Left renal pelvis (tissue), 4 donors: ENCODE data around the gene NUMA1. TPM values are rescaled to one million over a fixed set of nuclear protein-coding genes. Genes with fewer than 3 reads are reported as not detected.

Source experiments
- DNase-seq, 4 donors: peaks; one replicate each; pipeline ENCODE4 v3.0.0-alpha.2; 2013; ENCODE audit warnings: low read depth in 4 of 4, low spot score in 3 of 4
- polyA plus RNA-seq, 4 donors: library from polyadenylated mRNA; unstranded; fragments of 120-200 nt; gene quantifications; one replicate each; pipeline ENCODE4 v1.2.1, GENCODE V29; 2013; ENCODE audit not compliant: insufficient read length in 4 of 4

Gene NUMA1, protein sequence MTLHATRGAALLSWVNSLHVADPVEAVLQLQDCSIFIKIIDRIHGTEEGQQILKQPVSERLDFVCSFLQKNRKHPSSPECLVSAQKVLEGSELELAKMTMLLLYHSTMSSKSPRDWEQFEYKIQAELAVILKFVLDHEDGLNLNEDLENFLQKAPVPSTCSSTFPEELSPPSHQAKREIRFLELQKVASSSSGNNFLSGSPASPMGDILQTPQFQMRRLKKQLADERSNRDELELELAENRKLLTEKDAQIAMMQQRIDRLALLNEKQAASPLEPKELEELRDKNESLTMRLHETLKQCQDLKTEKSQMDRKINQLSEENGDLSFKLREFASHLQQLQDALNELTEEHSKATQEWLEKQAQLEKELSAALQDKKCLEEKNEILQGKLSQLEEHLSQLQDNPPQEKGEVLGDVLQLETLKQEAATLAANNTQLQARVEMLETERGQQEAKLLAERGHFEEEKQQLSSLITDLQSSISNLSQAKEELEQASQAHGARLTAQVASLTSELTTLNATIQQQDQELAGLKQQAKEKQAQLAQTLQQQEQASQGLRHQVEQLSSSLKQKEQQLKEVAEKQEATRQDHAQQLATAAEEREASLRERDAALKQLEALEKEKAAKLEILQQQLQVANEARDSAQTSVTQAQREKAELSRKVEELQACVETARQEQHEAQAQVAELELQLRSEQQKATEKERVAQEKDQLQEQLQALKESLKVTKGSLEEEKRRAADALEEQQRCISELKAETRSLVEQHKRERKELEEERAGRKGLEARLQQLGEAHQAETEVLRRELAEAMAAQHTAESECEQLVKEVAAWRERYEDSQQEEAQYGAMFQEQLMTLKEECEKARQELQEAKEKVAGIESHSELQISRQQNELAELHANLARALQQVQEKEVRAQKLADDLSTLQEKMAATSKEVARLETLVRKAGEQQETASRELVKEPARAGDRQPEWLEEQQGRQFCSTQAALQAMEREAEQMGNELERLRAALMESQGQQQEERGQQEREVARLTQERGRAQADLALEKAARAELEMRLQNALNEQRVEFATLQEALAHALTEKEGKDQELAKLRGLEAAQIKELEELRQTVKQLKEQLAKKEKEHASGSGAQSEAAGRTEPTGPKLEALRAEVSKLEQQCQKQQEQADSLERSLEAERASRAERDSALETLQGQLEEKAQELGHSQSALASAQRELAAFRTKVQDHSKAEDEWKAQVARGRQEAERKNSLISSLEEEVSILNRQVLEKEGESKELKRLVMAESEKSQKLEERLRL (N-terminal part only)
- polyA plus RNA-seq, result 100 to 1,000 TPM; 232 to 325 (median 266) TPM

GRCh38 chr11:72080326-72081183 lies at the start of gene NUMA1, which contains the start of gene LRRC51:
Gene NUMA1, minus strand, starts transcription at chr11:72080542. Its CDS starts 44,599 bp downstream, at chr11:72035943.
Gene LRRC51, plus strand, starts transcription at chr11:72080850. Its CDS starts 8,234 bp downstream, at chr11:72089084.
- peak; percentile 99 to 100 (median 100) for DNase-seq

DNA sequence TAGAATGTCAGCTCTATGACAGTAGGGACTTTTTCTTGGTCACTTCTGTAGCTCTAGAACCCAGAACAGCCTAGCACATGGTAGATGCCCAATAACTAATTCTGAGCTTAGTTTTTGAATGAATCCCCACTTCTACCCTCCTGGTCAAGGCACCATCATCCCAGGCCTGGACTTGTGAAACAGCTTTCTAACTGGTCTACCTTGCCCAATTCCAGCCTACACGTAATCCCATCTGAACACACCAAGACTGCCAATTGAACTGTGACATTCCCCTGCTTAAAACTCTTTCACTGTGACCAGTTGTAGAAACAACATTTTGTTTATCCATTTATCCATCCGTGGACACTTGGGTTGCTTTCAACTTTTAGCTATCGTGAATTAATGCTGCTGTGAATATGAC lies 49.0 kb upstream of the NUMA1 start:
- DNase-seq, result no peak

- no peak for DNase-seq
Measured at GRCh38 chr11:72127923-72128322, 47.6 kb upstream of the NUMA1 start.

GRCh38 chr11:72125956-72126355 lies 45.6 kb upstream of the NUMA1 start:
- DNase-seq, result no peak

GRCh38 chr11:72124046-72124445 lies 43.7 kb upstream of the NUMA1 start:
- no peak for DNase-seq

GRCh38 chr11:72123117-72123653 lies 42.8 kb upstream of the NUMA1 start:
- DNase-seq, result no peak

DNA sequence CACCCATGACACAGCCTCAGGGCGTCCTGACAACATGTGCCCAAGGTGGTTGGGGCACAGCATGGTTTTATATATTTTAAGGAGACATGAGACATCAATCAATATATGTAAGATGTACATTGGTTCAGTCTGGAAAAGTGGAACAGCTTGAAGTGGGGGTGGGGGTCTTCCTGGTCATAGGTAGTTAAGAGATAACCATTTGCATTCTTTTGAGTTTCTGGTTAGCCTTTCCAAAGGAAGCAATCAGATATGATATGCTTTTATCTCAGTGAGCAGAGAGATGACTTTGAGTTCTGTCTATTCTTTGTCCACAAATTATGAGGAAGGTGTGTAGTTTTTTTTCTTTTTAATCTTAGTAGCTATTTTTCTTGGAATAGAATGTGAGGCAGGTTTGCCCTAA lies 42.3 kb upstream of the NUMA1 start:
- DNase-seq, result no peak

DNA sequence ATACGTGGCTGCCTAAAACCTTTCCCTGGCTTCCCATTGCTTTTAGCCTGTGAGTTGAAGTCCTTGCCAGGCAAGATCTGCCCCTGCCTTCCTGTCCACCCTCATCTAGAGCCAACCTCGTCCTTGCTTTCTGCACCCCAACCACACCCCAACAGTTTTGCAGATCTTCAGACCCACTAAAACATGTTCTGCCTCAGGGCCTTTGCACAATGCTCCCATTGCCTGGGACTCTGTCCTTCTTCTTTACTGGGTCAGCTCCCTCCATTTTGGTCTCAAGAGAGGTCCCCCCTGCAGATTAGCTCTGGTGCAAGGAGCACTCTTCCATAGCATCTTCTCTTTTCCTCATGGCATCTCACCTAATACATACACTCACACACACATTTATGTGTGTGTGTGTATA lies 40.6 kb upstream of the NUMA1 start:
- DNase-seq, result no peak

GRCh38 chr11:72119198-72119597 lies 38.9 kb upstream of the NUMA1 start:
- no peak for DNase-seq

DNA sequence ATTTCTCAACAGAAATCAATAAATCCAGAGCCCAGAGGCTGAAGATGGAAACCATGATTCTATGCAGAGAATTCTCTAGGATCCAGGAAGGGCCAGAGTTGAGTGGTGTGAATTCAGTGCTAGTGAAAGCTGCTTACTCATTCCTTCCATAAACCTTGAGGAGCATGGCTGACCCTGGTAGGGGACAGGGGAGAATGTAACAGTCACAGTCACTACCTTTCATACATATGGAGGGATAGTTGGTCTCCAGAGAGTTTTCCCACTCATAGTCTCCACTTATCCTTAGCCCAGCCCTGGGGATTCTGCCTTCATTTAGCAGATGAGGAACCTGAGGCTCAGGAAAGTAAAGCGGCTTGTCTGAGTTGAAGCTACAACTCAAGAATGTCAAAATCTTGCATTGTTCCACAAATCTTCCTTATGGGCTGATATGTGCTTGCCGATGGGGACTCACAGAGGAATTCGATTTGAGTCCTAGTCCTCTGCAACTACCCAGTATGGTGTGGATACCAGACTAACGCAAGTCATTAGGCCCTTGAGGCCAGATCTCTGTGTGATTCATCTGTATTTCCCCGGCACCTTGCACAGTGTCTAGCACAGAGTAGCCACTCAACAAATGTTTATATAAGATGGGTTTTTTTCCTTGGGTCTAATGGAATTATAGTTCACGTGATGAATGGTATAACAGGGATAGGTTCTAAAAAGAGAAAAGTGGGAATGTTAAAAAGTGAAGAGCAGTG lies 35.8 kb upstream of the NUMA1 start:
- DNase-seq, result no peak

DNA sequence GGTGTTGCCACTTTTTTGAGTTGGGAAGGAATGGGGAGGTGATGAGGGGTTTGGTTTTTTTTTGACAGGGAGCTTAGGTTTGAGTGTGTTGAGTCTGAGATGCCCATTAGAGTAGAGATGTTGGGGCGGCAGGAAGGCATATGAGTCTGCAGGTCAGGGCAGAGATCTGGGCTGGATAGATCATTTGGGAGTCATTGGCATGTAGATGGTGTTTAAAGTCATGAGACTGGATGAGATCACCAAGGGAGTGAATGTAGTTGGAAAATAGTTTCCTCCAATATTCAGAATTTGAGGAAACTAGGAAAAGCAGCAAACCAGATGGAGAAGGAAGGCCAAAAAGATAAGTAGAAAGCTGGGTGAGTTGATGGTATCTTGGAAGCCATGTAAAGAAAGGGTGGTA lies 34.2 kb upstream of the NUMA1 start:
- no peak for DNase-seq

DNA sequence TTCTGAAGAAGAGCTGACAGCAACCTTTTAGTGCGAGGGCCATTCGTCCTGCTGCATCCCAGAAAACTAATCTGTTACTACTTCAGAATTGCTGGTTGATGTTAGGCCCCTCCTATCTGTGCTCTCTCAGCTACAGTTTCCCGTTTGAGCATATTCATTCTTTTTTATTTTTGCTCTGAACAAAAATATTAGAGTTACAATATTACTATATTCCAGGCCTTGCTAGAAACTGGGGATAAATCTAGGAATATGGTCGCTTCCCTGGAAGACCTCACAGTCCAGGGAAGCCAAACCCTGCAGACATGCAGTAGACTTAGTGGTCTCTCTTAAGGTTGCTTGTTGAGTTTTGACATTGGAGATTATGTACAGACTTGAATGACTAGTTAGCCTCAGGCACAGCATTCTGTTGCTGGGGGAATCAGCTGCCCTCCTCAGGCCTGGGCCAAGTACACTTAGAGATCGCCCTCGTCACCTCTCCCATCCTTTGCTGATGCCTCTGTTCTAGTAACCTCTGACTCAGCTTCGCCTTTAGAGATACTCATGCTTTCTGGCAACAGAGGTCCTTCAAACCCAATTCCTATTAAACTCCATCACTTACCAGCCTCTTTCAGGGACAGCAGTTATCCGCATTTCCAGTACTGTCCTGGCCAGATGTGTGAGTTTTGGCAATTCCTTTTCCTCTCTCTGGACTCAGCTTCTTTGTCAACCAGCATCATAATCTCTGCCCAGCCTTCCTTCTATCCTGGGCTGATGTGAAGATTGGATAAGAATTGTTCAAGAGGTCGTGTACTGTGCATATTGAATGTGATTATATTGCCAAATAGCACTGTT lies 32.9 kb upstream of the NUMA1 start:
- no peak for DNase-seq

- DNase-seq, result peak; percentile 99 to 100 (median 100)
Measured at GRCh38 chr11:72112143-72112977, 32.0 kb upstream of the NUMA1 start, which contains the start of gene ANAPC15. Gene ANAPC15, minus strand, starts transcription at chr11:72112695. Its CDS starts 1,419 bp downstream, at chr11:72111276.

DNA sequence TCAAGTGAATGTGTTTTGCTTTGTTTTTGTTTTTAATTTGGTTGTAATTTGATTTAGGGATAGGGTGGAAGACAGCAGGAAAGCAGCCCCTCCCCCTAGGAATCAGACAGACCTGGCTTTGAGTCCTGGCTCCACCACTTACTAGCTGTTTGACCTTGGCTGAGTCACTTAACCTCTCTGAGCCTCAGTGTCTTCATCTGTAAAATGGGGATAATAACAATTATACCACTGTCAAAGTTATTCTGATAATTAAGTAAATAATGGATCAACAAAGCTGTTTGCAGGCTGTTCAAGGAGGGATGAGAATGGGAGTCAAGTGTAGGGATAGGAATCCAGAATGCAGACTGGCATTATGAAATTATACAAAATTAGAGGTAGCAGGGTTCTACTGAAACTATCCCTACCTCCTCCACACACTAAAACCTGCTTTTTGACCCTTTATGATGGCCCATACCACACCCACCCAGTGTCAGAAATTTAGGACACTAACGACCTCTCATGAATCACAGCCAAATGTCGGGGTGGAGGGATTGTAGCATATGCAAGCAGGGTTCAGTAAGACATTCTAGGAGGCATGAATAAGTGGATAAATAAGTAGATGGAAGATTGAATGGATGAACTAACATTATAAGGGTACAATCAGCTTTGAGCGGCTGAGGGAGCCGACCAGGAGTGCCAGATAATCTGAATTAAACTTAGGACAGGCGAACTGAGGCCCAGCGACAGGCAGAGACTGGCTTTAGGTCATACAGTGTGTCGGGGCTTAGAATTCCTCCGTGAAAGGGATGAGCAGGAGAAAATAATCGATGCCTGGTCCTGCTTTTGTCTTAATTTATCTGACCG lies 31.2 kb upstream of the NUMA1 start:
- DNase-seq, result no peak

DNA sequence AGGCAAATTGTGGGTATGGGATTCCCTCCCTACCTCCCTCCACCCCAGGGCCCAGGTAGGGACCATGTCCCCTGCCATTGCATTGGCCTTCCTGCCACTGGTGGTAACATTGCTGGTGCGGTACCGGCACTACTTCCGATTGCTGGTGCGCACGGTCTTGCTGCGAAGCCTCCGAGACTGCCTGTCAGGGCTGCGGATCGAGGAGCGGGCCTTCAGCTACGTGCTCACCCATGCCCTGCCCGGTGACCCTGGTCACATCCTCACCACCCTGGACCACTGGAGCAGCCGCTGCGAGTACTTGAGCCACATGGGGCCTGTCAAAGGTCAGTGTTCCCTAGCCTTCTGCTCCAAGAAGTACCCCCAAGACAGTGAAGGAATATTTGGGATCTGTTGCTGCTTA lies 25.5 kb upstream of the NUMA1 start, which contains the start of gene TOMT:
Gene TOMT, plus strand, starts transcription at position 37 of the 400 bp plus-strand sequence. Its CDS starts 28 bp downstream, at position 65.
- no peak for DNase-seq

DNA sequence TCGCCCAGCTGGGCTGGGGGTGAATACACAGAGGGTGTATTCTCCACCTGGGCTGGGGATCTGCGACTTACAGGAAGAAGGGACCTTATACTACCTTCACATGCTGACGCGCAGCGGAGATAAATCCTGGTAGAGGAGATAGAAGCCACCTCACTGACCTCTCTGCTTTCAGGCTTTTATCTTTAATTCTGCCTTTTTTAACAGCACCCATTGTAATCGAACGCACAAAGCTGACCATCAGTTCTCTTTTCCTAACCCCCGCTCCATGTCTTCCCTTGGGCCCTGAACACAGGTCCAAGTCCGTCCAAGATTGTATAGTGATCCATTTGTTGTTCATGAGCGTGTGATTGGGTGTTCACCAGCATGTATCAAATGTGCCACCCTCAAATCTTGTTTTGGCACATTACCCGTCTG lies 23.4 kb upstream of the NUMA1 start:
- DNase-seq, result no peak
